ENCODE results near the gene YTHDF1.

Gene YTHDF1

DNA sequence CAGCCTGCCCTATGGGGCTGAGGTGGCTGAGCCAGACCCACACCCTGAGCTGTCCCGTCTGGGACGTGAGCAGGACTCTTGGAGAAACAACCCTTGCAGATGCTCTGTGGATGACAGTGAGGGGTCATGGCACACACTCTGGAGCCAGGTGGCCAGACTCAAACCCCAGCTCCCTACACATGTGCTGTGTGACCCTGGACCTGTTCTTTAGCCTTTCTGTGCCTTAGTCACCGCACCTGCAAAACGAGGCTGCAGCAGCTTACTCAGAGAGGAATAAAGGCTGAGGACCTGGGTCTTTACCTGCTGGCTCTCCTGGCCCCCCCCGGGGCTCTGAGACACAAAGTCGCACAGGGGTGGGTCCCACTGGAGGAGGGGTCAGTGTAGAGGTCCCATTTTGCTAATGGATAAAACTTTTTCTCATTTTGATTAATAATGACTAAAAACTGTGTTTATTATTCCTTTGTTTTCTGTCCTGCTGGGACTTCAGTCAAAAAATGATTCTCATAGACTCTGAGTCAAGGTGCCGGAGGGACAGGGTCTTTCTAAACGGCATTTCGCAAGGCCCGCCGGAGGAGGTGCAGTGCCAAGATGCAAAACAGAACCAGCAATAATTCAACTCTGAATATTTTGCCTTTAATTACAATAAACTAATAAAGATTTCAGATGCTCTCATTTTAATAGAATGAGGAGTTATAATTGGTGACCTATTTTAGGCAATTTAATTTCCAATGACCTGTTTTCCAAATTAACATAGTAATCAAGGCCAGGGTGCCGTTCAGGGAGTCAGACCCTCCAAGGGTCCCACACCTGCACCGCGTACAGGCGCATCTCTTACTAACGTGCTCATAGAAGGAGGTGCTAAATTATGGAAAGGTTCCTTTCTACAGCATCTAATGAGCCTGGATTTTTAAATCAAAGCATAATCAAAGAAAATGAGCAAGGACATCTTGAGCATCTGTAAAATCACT is 62.4 kb downstream of the YTHDF1 start:
- DNase-seq: no peak

GRCh38 chr20:63152322-63153253 is 63.3 kb downstream of the YTHDF1 start:
- no peak for DNase-seq

DNA sequence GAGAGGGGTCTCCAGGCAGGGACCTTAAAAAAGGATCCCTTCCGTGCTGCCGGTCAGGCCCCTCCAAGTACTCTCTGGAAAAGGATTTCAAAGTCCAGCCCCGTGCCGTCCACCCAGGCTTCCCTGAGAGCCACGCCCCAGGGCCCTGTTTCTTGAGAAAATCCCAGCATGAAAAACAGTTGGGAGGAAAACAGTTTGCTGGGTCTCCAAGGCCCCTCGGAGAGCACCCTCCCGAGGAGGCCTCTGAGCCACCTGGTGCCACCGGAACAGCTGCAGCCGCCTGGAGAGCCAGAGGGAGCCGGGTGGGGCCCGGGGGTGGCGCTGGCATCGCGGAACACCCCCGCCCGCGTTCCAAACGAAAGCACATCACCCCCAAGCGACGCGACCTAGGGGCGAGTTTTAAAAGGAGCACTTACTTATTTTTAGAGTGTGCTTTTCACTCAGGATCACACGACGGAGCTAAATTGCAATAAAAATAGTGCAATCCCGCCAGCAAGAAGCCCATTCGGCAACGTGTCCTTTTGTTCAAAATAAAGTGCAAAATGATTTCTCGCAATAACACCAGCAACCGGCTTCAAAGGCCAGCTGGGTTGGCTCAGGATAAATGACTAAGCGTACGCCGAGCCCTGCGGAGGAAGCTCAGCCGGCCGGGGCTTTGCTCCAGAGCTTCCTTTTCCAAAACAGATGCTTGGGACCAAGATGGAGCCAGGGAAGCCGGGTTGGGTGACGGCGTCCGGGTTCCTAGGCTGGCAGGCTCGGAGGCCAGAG is 64.2 kb downstream of the YTHDF1 start:
- DNase-seq: no peak

- no peak for DNase-seq
Measured at GRCh38 chr20:63150911-63151531, 64.9 kb downstream of the YTHDF1 start.

GRCh38 chr20:63150391-63150898 is 65.5 kb downstream of the YTHDF1 start:
- no peak for DNase-seq

- DNase-seq: no peak
Measured at GRCh38 chr20:63149531-63150192, 66.3 kb downstream of the YTHDF1 start.

- no peak for DNase-seq
Measured at GRCh38 chr20:63148696-63149095, 67.2 kb downstream of the YTHDF1 start.

- no peak for DNase-seq
Measured at GRCh38 chr20:63147532-63147931, 68.4 kb downstream of the YTHDF1 start.

All from NCI-H1092 (cell line).